HG02885 (cell line): ENCODE data around the gene PDE4B.

Experiments used
- ATAC-seq: cut with Tn5 transposase; IDR thresholded peaks from one replicate; pipeline ENCODE4 v1.9.1; 2021; ENCODE audit warnings: mild to moderate bottlenecking; ENCODE audit not compliant: unreplicated experiment, poor library complexity

The PDE4B gene

DNA sequence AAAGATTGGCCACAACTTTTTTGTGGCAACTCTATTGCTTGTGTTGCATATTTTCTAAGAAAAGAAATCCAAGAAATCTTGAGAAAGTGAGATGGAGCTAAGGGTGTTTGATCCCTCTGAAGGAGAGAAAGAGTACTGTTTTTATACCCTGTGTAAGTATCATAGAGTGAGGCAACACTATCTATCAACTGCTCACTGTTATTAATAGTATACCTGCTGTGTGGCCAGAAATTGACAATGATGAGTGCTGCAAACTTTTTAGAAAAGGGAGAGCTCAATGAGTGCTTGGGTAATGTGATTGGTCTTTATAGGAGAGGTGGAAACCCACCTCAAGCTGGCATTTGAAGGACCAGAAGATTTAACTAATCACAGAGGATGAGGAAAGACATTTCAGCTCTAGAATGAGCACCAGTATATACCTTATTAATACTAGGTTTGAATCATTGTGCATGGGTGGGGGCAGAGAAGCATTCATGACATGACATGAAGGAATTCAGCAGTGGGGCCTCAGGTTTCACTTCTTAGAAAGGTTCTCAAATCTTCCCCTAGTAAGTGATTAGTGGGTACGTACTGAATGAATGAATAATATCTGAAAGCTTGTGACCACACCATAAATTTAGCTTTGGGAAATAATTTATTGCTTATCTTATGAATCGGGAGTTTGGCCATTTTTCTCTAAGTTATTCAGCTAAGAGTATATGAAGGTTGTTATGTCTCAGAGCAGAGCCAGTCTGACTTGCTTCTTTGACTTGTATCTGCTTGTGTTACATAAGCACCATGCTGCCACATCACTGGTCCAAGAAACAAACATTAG is 572.1 kb downstream of the PDE4B start:
- peak; percentile 70 for ATAC-seq

DNA sequence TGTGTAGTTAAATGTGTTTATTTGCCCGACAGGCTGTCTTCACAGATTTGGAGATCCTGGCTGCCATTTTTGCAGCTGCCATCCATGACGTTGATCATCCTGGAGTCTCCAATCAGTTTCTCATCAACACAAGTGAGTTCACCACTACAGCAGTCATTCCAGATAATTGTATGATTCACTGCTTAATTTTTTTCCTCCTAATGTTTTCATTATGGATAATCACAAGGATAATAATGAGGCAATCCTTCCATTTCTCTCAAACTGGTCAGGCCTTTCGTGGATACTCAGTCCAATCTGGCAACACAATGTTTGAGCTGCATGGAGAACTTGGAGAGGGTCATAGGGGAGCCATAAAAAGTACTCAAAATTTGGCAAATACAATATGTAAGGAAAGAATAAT is 572.9 kb downstream of the PDE4B start:
- no peak for ATAC-seq

DNA sequence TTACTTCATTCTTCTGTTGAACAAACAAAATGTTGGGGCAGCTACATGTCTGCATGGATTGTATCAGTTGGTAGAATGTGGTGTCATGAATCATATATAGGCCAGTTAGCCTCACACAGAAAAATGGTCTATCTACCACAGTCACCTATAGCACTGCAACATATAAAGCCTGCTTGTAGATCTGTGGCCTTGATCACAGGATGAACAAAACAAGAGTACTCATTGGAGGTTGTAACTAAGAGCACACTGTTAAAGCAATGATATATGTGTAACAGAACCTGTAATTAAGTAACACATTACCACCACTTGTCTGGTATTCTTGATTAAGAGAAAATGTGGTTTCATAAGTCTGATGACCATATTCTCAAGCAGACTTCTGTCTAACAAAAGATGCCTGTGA is 573.9 kb downstream of the PDE4B start:
- no peak for ATAC-seq

DNA sequence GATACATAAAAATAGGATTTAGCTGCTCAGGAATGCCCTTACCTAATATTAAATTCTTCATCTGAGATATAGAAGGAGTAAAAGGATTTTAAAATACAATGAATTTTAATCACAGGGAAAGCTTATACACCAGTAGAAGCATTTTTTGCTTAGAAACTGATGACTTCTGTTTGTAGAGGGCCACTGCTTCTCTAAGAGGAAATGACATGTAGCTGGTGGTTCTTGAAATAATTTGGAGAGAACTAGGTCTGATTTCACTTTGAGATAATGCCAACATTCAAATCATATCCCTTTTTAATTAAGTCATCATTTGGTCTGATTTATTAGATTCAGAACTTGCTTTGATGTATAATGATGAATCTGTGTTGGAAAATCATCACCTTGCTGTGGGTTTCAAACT is 574.7 kb downstream of the PDE4B start:
- no peak for ATAC-seq

DNA sequence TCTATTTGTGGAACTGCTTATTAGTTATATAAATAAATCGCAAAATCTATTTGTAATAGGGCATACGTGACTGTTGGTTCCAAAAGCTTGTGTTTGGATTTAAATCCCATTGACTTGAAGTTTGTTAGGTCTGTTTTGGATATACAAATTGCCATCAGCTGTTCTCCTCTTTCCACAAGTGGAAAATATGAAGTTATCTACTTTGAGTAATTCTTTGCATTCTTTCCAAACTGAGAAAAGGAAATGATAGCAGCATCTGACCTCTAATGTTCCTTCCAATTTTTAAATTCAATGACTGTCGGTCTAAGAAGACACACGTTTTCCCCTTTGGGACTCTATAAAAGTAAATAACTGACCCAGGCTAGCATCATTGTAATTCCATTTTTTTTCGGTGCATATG is 575.6 kb downstream of the PDE4B start:
- no peak for ATAC-seq

DNA sequence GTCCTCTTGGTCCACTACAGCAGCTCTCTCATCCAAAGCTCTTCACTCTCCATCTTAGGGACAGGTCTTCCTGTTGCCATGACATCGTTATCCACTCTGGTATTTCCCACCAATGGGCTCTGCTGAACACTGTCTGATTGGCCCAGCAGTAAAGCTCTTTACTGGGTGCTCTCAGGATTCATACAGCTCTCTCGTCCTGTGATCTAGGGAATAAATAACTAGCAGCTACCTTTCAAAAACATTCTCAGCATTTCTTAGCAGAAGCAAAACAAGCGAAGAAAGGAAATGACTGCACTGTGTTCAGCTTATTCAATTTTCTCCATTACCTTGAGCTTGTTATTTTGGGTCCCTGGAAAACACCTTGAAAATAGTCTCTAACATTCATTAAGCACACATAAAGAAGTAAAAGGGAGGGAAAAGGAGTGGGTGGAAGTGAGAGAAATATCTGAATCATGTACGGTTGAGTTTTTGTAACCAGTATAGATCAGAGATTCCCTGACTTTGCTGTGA is 577.8 kb downstream of the PDE4B start:
- no peak for ATAC-seq

DNA sequence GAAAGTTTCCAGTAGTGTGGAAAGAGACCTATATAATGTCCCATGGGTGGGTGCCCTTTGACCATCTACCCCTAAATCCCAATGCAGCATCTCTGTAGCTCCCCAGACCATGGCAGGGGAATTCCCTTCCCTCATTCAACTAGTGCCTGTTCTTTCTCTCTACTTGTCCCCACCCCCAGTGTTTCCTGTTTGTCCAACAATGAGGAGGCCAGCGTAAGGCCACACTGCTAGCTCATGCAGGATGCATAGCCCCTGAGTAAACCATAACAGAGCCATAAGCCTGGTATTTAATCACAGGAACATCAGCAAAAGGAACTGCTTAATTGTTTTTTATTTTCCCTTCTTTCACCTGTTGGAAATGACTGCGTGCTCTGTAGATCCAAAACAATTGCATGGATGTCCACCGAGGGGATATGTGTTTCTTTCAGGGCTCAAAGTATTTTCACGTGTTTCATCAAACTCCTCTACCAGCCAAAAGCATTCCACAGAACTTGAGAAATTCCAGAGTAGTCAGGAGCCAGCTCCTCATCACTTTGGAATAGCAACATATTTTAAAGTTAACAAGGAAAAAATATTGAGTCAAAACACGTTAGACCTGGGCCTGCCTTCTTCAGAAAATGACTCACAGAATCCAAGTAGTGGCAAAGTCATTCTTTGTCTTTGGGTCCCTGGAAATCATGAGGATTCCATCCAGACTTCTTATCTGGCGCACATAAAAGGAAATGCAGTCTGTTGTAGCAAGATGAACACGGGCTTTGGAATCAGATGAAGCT is 578.7 kb downstream of the PDE4B start:
- ATAC-seq = peak; percentile 30

DNA sequence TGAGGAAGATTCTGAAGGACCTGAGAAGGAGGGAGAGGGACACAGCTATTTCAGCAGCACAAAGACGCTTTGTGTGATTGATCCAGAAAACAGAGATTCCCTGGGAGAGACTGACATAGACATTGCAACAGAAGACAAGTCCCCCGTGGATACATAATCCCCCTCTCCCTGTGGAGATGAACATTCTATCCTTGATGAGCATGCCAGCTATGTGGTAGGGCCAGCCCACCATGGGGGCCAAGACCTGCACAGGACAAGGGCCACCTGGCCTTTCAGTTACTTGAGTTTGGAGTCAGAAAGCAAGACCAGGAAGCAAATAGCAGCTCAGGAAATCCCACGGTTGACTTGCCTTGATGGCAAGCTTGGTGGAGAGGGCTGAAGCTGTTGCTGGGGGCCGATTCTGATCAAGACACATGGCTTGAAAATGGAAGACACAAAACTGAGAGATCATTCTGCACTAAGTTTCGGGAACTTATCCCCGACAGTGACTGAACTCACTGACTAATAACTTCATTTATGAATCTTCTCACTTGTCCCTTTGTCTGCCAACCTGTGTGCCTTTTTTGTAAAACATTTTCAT is 579.9 kb downstream of the PDE4B start:
- ATAC-seq = no peak

DNA sequence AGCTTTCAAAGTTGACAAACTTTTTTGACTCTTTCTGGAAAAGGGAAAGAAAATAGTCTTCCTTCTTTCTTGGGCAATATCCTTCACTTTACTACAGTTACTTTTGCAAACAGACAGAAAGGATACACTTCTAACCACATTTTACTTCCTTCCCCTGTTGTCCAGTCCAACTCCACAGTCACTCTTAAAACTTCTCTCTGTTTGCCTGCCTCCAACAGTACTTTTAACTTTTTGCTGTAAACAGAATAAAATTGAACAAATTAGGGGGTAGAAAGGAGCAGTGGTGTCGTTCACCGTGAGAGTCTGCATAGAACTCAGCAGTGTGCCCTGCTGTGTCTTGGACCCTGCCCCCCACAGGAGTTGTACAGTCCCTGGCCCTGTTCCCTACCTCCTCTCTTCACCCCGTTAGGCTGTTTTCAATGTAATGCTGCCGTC is 580.5 kb downstream of the PDE4B start:
- ATAC-seq = no peak

DNA sequence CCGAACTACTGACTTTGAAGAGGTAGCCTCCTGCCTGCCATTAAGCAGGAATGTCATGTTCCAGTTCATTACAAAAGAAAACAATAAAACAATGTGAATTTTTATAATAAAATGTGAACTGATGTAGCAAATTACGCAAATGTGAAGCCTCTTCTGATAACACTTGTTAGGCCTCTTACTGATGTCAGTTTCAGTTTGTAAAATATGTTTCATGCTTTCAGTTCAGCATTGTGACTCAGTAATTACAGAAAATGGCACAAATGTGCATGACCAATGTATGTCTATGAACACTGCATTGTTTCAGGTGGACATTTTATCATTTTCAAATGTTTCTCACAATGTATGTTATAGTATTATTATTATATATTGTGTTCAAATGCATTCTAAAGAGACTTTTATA is 581.5 kb downstream of the PDE4B start:
- peak; percentile 51 for ATAC-seq

DNA sequence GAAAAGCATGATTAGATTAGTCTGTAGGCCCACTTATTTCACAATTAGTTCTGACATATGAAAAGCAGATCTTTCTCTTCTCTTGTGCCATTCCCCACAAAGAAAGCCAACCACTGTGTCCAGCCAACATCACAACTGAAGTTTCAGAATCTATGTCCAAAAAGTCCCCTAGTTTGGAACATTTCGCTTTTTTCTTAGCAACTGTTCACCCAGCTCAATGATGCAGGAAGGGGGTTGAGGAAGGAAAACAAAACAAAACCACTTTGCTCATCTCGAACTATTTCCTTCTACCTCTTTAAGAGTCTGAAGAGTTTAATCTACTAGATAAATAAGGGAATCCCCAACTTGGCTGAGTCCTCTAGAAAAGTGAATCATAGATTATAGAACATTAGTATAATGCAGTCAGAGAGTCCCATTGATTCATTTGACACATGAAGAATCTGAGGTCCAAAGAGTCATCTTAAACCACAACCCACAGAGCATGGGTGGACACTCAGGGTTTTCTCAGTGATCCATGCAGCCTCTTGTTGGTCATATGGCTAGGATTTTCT is 581.9 kb downstream of the PDE4B start:
- ATAC-seq = peak; percentile 52

DNA sequence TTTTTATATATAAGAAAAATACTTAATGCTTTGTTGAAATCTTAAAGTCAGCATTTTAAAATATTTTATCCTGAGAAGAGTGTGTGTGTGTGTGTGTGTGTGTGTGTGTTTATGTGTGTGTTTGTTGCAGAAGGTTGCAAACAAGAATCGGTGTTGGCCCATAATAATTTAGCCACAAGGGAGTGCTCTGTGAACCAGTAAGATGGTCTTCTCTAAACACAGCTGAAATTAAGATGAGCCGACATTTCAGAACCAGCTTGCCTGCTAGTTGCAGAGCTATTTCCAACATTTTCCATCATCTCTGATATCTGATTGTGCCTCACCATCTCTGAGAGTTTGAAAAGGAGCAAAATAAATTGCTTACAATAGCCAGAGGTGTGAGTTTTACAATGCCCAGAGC is 582.4 kb downstream of the PDE4B start:
- ATAC-seq = no peak

DNA sequence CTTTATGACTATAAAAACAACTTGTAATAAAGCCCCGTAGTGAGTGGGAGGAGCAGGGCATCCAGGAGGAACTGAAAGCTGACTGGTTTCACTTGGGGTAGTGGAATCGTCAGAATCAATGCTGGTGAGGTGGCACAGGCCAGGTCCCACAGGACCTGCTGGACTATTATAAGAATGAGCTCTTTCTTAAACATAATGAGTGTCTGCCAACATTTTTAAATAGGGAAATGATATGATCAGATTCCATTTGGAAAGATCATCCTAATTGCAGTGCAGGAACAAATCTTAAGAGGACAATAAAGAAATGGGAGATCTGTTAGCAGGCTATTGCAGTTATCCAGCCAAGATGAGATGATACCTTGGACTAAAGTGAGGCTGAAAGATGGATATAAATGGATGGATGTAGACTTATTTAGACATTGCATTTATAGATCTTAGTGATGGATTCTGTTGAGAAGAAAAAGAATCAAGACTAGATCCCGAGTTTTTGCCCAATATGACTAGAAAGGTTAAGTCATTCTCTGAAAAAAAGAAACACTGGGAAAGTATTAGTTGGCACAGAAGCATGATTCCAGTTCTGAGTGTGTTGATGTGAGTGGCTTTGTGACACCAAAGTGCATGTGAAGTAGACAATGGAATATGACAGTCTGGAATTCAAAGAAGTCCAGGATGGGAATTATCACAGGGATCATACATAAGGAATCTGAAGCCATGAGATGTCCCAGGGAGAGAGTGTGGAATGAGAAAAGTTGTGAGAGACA is 587.9 kb downstream of the PDE4B start:
- ATAC-seq = peak; percentile 97

DNA sequence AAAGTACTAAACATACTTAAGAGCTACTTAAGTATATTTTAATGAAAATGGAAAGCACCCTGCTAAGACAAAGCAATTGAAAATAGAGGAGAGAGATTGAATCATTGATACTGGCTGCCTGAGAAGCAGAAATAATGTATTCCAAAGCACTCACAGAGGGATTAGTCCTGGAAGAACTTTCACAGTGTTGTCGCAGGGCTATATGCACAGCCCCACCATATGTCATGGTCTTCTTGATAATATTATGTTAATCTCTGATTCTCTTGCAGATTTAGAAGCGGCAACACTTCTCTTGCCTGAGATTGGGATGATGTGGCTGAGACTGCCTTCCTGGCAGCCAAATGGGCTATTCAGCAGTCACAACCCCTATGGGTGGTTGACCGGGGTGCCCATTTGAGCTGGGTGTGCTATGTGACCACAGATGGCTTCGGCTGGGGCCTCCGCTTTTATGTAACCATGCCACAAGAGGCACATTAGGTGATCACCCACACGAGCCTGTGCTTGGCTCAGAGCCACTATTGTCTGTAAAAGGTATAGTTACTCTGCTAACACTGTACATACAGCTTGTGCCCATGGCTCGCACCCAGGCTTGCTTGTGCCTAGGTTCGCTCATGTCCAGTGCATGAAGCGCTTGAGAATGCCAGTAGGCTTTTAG is 589.1 kb downstream of the PDE4B start:
- no peak for ATAC-seq

DNA sequence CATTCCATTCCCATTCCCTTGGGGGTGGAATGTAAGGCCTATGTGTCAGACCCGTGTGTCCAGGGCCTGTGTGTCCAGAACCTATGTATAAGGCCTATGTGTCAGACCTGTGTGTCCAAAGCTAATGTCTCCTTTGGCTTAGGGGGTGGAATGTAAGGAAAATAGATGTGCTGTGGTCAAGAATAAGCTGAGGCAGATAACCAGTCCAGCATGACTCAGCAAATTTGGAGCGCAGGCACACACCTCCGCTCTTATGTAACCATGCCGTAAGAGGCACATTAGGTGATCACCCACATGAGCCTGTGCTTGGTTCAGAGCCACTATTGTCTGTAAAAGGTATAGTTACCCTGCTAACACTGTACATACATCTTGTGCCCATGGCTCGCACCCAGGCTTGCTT is 590.5 kb downstream of the PDE4B start:
- no peak for ATAC-seq

DNA sequence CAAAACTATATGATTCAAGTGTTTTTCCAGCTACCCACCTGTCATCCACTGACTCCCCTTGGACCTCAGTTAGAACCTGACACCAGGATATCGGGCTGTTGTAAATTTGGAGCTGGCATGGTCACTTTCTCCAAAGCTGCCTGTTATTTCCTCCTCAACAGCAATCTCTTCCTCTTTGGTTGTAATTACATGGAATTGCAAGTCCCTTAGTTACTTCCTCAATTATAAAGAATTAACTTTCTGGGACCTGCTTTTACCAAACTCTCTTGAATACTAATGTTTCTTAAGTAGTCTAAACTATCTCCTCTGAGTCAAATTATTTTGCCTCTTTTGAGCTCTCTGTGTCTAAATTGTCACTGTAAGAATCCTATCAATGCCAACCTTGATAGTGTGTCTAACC is 590.9 kb downstream of the PDE4B start:
- ATAC-seq = no peak

DNA sequence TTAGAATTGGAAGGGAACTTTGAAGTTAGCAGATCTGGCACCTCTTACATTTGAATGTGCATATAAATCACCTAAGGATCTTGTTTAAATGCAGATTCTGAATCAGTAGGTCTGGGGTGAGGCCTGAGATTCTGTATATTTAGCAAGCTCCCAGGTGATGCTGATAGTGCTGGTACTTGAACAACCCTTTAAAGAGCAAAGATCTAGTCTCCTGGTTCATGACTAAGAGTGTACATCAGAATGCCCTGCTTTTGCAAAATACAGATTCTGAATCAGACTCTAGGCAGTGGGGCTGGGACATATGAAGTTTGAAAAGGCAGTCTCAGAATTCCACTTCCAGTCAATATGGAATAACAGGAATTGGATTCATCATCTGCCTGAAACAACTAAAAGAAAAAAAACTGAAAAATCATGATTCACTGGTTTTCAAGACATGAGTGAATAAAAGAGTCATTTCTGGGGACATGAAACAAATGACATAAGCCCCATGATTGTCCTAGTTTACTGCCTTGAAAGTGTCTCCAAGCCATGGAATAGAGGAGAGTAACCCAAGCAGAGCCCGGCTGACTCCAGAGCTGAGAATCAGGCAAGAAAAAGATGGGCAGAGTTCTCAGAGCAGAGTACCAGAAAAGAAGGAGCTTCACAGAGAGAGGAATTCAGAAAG is 591.7 kb downstream of the PDE4B start:
- no peak for ATAC-seq

DNA sequence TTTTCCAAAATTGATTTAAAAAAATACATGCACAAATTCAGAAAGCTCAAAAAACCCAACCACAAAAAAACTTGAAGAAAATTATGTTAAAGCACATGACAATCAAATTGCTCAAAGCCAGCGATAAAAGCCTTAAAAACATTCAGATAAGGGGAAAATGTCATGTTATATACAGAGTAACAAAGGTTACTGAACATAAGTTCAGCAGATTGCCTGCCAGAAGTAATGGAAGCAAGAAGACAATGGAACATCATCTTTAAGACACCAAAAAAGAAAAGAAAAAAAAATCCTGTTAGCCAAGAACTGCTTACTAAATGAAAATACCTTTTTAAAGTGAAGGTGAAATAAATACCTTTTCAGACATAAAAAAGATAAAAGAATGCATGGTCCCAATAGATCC is 594.0 kb downstream of the PDE4B start:
- ATAC-seq = no peak

DNA sequence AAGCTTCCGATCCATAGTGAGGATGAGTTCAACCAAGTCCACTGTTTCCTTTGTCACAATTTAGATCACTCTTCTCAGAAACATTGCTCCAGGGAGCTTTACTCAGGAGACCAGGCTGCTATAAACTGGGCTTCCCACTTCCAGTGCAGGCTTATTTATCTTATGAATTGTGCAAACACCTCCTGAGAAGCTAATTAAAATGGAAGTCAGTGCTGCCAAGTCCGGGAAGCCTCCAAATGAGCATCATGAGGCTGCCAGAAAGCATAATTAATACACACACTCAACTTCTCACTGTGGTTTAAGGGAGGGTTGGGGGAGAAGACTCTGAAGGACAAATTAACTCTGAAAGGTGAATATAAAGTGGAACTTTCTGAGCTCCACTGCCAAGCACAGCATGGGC is 596.2 kb downstream of the PDE4B start:
- ATAC-seq = no peak
